Measurements from ENCODE around the gene TMEM59L. TPM values are rescaled to one million over a fixed set of nuclear protein-coding genes. Genes with fewer than 3 reads are reported as not detected.

The TMEM59L gene
- total RNA-seq, 2 experiments from 2014 or later, result not detected

DNA sequence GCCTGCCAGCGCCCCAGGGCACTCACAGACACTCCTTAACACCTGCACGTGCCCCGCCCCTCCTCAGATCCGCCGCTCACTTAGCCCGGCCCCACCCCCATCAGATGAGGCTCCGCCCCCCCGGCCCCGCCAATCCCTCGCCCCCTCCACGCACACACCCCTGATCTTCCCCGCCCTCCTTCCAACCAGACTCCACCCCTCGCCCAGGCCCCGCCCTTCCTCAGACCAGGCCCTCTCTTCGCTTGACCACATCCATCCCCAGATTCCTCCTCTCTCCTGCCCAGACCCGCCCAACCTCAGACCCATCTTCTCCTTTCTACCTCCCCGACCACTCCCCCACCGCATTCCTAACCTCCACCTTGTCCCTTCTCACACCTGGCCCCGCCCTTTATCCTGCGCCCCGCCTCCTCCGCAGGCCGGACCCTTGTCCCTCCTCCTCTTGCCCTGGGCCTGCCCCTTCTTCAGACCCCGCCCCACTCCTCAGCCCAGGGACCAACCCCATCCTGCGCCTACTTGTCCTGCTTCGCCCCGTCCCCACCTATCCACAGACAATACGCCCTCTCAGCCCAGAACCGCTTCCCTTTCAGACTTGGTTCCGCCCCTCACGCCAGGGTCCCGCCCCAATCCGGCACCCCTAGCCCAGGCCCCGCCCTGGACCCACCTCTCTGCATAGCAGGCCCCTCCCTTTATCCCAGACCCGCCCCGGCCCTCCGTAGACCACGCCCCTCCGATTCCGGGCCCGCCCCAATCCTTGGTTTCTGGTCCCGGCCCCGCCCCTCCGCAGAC is 23.7 kb downstream of the TMEM59L start:
- peaks cover 1% of the 10 kb centered on the region for H3K36me3 Mint-ChIP-seq (ENCODE audit: low read depth)
- peak; percentile 92 for ATAC-seq
- H3K27me3 Mint-ChIP-seq, result no peaks in the 10 kb centered on the region
- H3K27ac Mint-ChIP-seq, result peak overlapping the region; percentile 75
- ChIA-PET CTCF (no interaction called here), POLR2A (no interaction called here)
- intact Hi-C loops (cut with micrococcal nuclease), result loop anchor here (5.0 kb wide), 1 partner anchor 114 kb away; the partner anchor contains the start of gene ELL
- DNase-seq, result peak; percentile 99
- peaks cover 13% of the 10 kb centered on the region for H3K4me1 Mint-ChIP-seq (ENCODE audit: low read depth)
- H3K9me3 Mint-ChIP-seq, result no peaks in the 10 kb centered on the region
- peak overlapping the region; percentile 87 for H3K4me3 Mint-ChIP-seq
- TF ChIP-seq, protein P1, sequence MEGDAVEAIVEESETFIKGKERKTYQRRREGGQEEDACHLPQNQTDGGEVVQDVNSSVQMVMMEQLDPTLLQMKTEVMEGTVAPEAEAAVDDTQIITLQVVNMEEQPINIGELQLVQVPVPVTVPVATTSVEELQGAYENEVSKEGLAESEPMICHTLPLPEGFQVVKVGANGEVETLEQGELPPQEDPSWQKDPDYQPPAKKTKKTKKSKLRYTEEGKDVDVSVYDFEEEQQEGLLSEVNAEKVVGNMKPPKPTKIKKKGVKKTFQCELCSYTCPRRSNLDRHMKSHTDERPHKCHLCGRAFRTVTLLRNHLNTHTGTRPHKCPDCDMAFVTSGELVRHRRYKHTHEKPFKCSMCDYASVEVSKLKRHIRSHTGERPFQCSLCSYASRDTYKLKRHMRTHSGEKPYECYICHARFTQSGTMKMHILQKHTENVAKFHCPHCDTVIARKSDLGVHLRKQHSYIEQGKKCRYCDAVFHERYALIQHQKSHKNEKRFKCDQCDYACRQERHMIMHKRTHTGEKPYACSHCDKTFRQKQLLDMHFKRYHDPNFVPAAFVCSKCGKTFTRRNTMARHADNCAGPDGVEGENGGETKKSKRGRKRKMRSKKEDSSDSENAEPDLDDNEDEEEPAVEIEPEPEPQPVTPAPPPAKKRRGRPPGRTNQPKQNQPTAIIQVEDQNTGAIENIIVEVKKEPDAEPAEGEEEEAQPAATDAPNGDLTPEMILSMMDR (IDR thresholded peaks at IDR 0.05), result no peak

DNA sequence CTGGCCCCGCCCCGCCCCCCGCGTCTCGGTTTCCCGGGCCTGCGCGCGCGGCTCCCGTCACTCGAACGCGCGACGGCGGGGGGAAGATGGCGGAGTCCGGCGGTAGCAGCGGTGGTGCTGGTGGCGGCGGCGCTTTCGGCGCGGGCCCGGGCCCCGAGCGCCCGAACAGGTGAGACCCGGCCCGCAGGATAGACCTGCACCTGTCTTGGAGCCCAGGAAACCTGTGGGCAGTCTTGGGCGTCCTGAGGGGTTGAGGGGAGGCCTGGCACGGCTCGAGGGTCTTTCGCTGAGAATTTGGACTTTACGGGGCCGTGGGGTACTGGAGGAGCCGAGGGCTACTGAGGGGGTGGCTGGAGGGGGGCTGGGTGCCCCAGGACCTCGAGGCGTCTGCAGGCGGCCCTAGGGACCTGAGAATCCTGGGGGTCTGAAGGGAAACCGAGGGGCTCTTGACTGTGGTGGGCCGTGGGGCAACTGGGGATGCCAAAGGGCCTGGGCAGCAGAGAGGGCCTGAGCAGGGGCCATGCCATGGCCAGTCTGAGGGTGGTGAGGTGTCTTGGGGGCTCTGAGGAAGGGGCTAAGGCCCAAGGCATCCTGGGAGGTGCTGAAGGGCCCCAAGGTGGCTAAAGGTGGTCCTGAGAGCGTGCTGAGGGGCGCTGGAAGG is 24.4 kb downstream of the TMEM59L start, which contains the start of gene KLHL26:
Gene KLHL26 (plus strand): TSS at position 60 of the 661 bp plus-strand sequence. CDS start 27 bp downstream, at position 87.
- H3K4me3 Mint-ChIP-seq, result peak within 1 kb of the TSS; percentile 87
- ATAC-seq, result no peak
- peaks cover 13% of the 10 kb centered on the region for H3K4me1 Mint-ChIP-seq (ENCODE audit: low read depth)
- no peaks in the 10 kb centered on the region for H3K9me3 Mint-ChIP-seq
- no peak for DNase-seq
- POLR2A ChIA-PET, result no interaction called here
- H3K27me3 Mint-ChIP-seq, result no peaks in the 10 kb centered on the region
- CTCF ChIA-PET, result no interaction called here
- peaks cover 1% of the 10 kb centered on the region for H3K36me3 Mint-ChIP-seq (ENCODE audit: low read depth)
- TF ChIP-seq, protein P1 (IDR thresholded peaks at IDR 0.05), result no peak
- intact Hi-C loops (cut with micrococcal nuclease), result loop anchor here (5.0 kb wide), 1 partner anchor 115 kb away; the partner anchor contains the start of gene ELL
- H3K27ac Mint-ChIP-seq, result peak within 1 kb of the TSS; percentile 84

DNA sequence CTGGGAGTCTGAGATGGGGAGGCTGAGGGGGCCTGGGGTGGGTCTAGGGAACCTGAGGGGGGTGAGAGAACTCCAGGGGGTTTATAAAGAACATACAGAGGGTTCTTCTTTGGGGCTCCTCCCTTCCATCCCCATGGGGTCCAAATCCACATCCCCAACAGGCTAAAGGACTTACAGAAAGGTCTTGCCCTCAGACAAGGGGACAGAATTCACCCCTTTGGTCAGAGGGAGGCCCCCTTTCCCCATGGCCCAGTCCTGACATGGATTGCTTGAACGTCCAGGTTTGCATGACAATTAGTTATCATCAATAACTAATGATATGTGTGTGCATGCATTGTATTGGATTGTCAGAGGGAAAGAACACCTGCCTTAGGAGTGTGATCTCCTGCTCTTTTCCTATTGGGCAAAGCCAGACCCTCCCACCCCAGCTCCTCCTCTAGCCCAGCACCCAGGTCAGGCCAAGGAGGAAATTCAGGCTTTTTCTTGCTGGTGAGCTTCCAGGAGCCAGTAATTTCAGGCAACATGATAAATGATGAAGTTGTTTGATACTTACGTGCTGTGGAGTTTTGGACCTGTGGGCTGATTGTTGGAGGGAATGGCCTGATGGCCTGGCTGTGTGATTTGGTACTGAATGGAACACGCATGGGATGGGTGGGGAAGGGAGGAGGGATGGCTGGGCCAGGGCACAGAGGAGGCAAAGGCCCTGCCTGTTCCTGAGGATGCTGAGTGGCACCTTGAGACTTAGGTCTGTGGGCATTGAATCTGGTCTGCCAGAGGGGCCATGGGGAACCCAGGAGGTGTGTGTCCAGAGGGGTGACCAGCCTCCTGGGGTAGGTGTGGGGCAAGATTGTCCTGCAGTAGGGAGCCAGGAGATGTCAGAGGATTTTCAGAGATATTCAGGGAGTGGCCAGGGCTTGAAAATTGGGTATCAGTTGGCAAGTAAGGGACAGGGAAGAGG is 25.3 kb downstream of the TMEM59L start:
- ChIA-PET POLR2A (no interaction called here), CTCF (no interaction called here)
- TF ChIP-seq, protein P1 (IDR thresholded peaks at IDR 0.05), result no peak
- H3K27ac Mint-ChIP-seq, result peak overlapping the region; percentile 84
- peak overlapping the region; percentile 87 for H3K4me3 Mint-ChIP-seq
- ATAC-seq (no peak), DNase-seq (no peak)
- H3K4me1 Mint-ChIP-seq (ENCODE audit: low read depth), result peaks cover 13% of the 10 kb centered on the region
- intact Hi-C loops (cut with micrococcal nuclease), result loop anchor here (5.0 kb wide), 1 partner anchor 116 kb away; the partner anchor contains the start of gene ELL
- peaks cover 1% of the 10 kb centered on the region for H3K36me3 Mint-ChIP-seq (ENCODE audit: low read depth)
- H3K9me3 Mint-ChIP-seq, result no peaks in the 10 kb centered on the region
- no peaks in the 10 kb centered on the region for H3K27me3 Mint-ChIP-seq

DNA sequence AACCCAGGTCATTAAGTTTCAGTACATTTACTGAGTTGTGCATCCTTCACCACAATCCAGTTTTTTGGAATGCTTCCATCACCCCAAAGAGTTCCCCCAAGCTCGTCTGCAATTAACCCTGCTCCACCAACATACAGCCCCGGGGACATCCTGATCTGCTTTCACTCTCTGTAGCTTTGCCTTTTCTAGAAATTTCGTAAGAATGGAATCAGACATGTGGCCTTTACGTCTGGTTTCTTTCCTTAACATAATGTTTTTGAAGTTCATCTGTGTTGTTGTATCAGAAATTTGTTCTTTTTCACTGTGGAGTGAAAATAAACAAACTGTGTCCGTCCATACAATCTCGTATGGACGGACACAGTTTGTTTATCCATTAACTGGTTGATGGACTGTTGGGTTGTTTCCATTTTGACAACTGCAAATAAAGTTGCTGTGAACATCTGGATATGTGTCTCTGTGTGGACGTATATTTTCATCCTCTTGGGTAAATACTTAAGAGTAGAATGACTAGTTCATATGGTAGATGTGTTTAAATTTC is 27.1 kb downstream of the TMEM59L start:
- CTCF ChIA-PET, result interaction anchor here (0.9 to 1.5 kb wide), 5 partner anchors 9 to 150 kb away, joined by 3 to 4 read pairs (median 3); no protein-coding TSS in a partner anchor

More for the DNA sequence above, 27.1 kb downstream of the TMEM59L start:
- Mint-ChIP-seq H3K27ac (no peak overlapping the region), H3K9me3 (no peaks in the 10 kb centered on the region), H3K36me3 (ENCODE audit: low read depth) (peaks cover 5% of the 10 kb centered on the region), H3K27me3 (no peaks in the 10 kb centered on the region), H3K4me3 (no peak overlapping the region), H3K4me1 (ENCODE audit: low read depth) (peaks cover 18% of the 10 kb centered on the region)
- intact Hi-C loops (cut with micrococcal nuclease), result loop anchor here (5.0 kb wide), 1 partner anchor 117 kb away; the partner anchor contains the start of gene ELL
- ATAC-seq (no peak), DNase-seq (no peak)
- TF ChIP-seq, protein P1 (IDR thresholded peaks at IDR 0.05), result no peak
- POLR2A ChIA-PET, result interaction anchor here (1.3 kb wide), 1 partner anchor 9 kb away, joined by 3 read pairs; no protein-coding TSS in a partner anchor

Measured in activated CD8-positive, alpha-beta T cell treated with anti-CD3 and anti-CD28 coated beads for 36 hours (primary cell).